NCI-H345 (cell line): ENCODE measurements around the gene GNB1.
A peak's percentile ranks its signal among the peaks of the same experiment; 100 is the strongest.

ENCODE experiments used
- DNase-seq: peaks from one replicate; lab custom pipeline; 2025; lab: John Stamatoyannopoulos, UW

The GNB1 gene

GRCh38 chr1:1910033-1910465 is 19.2 kb upstream of the GNB1 start:
- no peak for DNase-seq

- DNase-seq, result no peak
Measured at GRCh38 chr1:1908506-1908791, 17.6 kb upstream of the GNB1 start.

DNA sequence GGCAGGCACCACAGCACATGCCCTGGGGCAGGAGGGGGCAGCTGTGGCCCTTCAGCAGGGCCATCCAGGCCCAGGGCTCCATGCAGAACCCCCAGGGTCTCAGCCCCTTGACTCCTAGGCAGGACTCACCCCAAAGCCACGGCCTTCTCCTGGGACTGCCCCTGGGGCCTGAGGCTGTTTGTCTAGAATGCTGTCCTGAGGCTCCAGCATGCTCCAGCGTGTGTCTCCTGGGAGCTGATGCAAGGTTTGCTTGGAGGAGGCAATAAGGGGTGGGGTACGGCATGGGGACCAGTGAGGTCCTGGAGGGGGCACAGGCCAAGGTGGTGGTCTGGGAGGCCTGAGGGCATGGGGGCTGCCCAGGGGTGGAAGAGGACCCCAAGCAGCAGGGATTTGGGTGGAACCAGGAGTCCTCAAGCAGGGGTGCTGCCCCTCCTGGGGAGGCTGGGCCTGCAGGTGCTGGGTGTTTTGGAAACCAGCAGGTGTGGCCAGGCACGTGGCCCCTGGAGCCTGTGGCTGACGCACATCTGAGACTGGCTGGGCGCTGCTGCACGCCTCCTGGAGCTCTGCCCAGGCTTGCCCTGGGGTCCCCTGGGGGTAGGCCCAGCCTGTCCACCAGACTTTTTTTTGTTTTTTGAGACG is 16.3 kb upstream of the GNB1 start:
- DNase-seq, result peak; percentile 96

DNA sequence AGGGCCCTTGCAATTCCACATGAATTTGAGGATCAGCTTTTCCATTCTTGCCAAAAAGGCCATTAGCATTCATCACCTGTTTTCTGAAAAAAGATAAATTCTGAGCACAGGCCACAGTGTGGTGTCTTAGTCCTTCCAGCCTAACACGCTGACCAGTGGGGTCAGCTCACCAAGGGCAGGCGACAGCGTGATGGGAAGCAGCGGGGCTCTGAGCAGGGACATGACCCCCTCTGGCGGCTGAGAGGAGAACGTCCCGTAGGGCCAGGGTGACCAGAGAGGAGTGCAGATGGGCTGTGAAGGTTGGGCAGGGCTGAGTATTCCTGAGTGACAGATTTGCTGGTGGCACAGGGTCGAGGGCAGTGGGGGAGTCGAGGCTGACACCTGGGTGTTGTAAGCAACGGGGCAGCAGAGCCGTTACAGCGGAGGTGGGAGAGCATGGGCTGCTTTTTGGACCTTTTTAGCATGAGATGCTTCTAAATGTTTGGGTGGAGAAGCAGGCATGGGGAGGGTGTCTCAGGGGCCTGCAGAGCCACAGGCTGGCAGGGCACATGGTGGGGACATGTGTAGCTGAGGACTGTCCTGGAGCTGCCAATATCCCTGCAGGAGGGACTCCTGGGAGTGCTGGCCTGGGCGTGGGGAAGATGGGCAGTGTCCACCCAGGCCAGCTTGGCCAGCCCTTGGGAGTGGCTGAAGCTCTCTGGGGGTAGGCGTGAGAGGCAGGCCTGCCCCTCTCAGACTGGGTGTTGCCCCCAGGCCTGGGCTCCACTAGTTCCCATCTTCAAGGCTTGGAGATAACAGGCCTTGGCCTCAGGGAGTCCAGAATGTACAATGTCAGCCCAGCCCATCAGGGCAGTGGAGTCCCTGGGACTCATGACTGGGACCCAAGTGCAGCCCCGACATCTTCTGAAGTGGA is 15.6 kb upstream of the GNB1 start:
- peak; percentile 68 for DNase-seq

- no peak for DNase-seq
Measured at GRCh38 chr1:1903224-1903623, 12.3 kb upstream of the GNB1 start.

DNA sequence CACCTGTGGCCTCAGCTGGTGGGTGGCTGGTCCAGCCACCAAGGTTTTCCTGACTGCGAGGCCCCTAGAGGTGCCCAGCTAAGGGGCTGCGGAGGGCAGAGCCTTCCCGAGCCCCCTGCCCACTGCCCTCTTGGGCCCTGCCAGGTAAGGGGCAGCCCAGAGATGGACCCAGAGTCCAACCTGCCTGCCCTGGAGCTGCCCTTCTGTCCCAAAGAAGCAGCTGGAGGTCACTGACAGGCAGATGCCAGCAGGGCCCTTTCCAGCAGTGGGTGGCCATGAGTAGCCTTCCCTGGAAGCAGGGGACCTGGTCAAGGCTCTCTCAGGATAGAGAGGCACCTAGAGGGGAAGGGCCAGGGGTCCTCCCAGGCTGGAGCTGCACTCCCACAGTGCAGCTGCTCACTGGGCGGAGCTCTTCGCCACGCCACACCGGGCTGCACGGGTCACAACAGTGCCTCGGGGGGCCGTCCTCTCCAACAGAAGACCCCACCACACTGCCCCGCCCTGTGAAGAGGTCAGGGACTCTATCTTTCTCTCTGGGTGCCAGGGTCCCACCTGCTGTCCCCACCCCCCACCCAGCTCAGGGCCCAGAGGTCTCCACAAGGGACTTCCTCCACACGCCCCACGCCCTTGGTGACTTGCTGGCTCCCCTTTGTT is 10.9 kb upstream of the GNB1 start:
- no peak for DNase-seq

GRCh38 chr1:1900883-1901640 is 10.2 kb upstream of the GNB1 start:
- DNase-seq, result no peak

- no peak for DNase-seq
Measured at GRCh38 chr1:1899967-1900327, 9.1 kb upstream of the GNB1 start.

- no peak for DNase-seq
Measured at GRCh38 chr1:1899266-1899966, 8.5 kb upstream of the GNB1 start.

- DNase-seq, result no peak
Measured at GRCh38 chr1:1898246-1898933, 7.5 kb upstream of the GNB1 start.

GRCh38 chr1:1895456-1896336 is 4.8 kb upstream of the GNB1 start:
- DNase-seq, result no peak

- DNase-seq, result no peak
Measured at GRCh38 chr1:1895060-1895418, 4.2 kb upstream of the GNB1 start.

- peak; percentile 41 for DNase-seq
Measured at GRCh38 chr1:1894354-1895059, 3.6 kb upstream of the GNB1 start.

- no peak for DNase-seq
Measured at GRCh38 chr1:1893997-1894353, 3.1 kb upstream of the GNB1 start.

DNA sequence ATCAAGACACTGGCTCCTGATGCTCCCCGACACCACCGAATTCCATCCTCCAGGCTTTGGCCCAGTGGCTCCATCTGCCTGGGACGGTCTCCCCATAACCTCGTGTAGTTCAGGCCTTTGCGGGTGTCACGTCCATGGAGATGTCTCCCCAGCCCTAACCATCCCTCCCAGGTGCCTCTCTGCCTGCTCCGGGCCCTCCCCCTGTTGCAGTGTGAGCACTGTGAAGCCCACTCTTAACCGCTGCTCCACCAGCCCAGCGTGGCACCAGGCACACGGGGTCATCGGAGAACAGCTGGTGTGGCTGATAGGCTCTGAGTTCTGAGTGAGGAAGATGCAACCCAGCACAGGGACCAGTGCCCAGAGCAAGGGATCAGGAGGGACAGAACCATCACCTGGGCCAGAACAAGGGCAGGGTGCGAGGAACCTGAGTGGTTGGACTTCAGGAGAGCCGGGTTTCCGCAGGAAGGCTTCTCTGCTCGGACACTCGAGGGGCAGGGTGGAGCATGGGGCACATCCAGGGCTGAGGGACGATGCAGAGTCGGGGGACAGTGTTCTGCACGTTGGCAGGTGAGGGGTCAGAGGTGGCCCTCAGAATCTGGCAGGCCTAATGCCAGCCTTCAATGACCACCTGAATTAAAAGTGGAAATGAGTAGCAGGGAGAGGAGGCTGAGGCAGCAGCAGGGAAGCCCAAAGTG is 2.6 kb upstream of the GNB1 start:
- no peak for DNase-seq

- DNase-seq, result no peak
Measured at GRCh38 chr1:1892763-1893120, 1.9 kb upstream of the GNB1 start.

GRCh38 chr1:1892079-1892762 is 1.3 kb upstream of the GNB1 start:
- DNase-seq, result no peak

GRCh38 chr1:1891349-1892078 is 627 bp upstream of the GNB1 start:
- peak; percentile 77 for DNase-seq
